GM18517 (cell line): ENCODE results near the gene CFAP46.

ENCODE experiments used
- ATAC-seq: cut with Tn5 transposase; IDR thresholded peaks from one replicate; pipeline ENCODE4 v1.9.1; 2021; ENCODE audit warnings: mild to moderate bottlenecking, moderate library complexity; ENCODE audit not compliant: unreplicated experiment

The CFAP46 gene

DNA sequence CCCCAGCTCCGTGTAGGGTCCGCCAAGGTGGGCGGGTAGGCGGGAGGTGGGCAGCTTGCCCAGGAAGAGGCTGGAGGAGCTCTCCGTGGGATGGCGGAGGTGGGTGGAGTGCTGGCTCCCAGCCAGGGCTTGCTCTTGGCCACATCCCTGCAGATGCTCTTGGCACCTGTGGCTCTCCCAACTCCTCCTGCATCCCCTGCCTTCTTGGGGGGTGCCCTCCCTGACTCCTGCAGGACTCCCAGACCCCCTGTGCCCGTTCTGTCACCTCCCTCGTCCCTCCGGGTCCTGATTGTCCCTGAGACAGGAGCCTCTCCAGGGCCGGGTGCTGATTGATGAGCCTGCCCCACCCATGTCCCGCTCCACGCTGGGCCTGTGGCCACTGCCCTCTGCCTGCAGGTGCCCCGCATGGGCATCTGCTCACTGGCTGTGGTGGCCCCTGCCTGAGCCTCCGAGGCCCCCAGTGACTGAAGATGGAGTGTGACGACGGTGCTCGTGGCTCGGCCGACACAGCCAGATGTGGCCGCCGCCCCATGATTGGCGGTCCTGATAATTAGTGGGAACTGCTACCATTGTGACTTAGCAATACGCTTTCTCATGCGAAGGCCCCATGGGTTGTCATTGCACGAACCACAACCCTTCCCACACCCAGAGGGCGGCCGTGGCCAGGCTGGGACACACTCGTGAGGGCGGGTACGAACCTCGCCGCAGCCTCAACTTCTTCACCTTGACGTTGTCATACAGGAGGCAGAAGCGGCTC is 23.6 kb downstream of the CFAP46 start:
- ATAC-seq, result no peak

DNA sequence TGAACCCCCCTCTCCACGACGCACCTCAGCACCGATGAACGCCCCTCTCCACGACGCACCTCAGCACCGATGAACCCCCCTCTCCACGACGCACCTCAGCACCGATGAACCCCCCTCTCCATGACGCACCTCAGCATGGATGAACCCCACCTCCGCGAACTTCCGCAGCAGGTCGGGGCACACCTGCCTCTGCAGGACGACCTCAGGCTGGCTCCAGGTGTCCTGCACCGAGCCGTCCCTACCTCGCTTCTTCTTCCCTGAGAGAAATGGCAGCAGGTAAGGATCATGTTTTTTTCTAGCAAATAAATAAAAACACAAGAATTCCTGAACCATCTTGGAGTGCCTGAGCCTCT is 24.1 kb downstream of the CFAP46 start:
- no peak for ATAC-seq

DNA sequence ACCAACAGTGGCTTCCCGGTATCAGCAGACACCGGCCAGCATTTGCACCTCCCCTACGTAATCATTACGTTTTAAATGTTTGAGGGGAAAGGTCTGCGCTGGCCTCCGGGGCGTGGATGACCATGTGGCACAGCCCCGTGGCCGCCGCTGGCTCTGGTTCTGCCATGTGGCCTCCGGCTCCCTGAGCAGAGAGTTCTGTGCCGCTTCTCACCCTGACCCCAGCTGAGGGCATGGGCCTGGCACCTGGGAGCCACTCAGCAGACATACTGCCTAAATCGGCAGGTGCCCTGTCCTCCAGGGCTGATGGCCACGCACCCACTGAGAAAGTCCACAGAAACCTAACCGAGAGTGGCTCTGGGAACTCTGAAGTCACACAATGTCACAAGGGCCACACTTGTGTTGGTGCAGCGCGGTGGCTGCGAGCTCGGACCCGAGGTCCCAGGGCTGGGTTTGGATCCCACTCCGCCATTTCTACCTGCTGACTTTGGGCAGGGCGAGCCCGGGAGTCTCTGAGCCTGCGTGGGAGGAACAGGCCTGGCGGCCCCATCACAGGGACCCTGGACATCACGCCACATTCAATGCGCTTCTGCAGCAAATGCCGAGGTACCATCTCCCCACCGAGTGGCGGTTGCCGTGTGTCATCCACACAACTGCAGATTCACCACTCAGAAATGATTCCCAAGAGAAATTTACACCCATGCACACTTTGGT is 25.3 kb downstream of the CFAP46 start:
- no peak for ATAC-seq

DNA sequence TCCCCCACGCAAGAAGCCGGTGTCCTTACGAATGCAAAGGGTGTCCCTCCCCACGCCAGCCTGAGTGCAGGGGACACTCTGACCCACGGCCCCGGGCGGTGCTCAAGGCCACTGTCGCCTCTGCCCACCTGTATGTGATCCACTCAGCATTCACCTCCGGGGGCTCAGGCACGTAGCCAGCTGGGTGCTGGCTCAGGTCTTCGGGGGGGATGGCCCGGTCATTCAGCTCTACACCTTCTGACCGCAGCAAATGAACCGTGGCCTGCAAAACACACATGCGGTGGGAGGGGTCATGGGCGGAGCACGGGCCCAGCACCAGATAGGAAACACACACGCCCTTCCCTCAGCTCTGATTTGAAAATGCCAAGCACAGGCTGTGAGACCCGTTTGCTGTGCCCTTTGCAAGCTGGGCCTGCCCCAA is 25.9 kb downstream of the CFAP46 start:
- no peak for ATAC-seq

DNA sequence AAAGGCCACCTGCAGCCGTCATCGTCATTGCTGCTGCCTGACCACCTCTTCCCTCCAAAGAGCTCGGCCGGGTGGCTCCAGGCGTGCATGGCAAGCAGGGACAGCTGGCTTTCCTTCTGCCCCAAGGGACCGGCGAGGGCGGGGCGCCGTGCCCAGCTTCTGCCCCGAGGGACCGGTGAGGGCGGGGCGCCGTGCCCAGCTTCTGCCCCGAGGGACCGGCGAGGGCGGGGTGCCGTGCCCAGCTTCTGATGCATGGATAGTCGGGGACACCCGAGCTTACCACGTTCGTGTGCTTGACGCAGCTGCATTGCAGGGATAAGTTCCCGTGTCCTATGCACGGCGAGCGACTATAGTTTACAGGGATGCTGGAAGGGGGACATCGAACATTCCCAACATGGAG is 27.0 kb downstream of the CFAP46 start:
- no peak for ATAC-seq

DNA sequence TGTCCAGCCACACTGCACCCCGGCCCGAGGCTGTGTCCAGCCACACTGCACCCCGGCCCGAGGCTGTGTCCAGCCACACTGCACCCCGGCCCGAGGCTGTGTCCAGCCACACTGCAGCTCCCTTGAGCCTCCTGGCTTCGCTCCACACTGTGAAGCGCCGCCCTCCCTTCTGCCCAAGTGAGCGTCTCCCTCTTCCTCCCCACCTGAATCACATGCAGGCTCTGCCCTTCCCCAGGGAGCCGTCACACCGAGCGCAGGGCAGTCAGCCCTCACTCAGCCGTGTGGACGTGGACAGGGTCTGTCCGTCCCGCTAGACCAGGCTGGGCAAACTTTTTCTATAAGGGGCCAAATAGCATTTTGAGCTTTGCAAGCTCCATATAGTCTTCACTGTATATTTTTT is 27.6 kb downstream of the CFAP46 start:
- no peak for ATAC-seq

DNA sequence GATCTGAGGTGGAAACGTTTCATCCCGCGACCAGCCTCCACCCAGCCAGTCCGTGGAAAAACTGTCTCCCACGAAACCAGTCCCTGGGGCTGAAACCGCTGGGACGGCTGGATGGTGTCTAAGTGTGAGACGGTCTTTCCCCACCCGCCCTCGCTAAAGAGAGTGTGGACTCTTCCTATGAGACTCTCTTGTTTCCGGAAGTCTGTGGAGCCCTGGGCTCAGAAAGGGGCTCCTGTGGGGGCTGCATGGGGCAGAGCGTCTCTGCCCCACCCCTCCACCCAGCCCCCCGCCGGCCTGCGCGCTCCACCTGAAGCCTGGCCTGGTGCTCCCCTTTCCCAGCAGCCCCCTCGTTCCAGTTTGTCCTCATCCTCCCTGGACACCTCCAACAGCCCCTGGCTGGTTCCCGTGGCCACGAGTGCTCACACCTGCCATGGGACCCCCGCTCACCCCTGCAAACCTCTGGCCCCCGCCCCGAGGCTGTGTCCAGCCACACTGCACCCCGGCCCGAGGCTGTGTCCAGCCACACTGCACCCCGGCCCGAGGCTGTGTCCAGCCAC is 28.7 kb downstream of the CFAP46 start:
- ATAC-seq, result no peak

DNA sequence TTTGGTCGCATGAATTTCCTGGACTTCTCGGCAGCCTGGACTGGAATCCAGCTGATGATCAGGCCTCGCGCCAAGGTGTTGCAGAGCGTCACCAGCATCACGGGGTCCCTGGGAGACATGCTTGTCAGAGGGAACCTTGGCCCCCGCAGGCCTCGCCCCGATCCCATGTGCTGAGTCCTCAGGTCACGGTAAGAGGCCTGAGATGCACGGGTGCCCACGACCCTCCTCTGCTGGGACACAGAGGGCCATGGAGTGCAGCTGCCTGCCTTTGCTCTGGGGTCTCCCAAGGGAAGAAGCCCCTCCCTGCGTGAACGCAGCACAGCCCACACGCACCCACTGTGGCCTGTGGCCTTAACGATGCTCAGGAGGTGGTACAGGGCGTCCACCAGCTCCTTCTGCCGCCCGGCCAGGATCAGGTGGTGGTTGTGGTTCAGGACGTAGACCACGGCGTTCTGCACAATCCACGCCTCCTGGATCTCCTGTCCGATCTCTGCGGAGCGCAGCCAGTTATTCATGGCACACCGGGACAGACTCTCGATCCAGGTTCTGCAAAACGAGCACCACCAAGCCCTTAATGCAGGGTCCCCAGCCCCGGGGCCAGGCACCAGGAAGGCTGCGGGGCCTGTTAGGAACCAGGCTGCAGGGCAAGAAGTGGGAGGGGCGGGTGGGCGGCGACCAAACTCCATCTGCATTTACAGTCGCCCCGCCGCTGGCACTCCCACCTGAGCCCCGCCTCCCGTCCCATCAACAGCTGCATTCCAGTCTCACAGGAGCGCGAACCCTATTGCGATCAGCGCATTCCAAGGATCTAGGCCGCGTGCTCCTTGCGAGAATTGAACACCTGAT is 29.4 kb downstream of the CFAP46 start:
- no peak for ATAC-seq

DNA sequence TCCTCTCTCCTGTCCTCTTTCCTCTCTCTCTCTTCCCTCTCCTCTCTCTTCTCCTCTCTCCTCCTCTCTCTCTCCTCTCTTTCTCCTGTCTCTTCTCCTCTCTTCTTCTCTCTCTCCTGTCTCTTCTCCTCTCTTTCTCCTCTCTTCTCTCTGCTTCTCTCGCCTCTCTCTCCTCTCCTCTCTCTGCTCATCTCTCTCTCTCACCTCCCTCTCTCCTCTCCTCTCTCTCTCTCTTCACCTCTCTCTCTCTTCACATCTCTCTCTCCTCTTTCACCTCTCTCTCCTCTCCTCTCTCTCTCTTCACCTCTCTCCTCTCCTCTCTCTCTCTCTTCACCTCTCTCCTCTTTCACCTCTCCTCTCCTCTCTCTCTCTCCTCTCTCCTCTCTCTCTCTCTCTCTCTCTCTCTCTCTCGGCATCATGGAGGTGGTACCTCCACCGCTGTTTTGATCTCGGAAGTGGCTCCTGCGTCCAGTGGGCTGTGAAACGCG is 30.1 kb downstream of the CFAP46 start:
- no peak for ATAC-seq

DNA sequence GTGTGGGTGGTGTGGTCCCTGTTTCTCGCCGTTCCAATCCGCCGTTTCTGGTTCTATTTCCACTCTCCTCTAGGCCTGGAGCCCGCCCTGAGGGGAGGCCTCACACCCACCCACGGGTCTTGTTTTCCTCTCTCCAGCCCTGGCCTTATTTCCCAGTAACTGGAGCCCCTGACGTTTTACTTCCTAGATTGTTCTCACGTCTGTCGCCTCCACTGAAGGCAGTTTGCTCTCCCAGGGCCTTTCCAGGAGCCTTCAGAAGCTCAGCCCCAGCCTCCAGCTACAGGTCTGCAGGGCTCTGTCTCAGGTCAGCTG is 30.6 kb downstream of the CFAP46 start:
- no peak for ATAC-seq

DNA sequence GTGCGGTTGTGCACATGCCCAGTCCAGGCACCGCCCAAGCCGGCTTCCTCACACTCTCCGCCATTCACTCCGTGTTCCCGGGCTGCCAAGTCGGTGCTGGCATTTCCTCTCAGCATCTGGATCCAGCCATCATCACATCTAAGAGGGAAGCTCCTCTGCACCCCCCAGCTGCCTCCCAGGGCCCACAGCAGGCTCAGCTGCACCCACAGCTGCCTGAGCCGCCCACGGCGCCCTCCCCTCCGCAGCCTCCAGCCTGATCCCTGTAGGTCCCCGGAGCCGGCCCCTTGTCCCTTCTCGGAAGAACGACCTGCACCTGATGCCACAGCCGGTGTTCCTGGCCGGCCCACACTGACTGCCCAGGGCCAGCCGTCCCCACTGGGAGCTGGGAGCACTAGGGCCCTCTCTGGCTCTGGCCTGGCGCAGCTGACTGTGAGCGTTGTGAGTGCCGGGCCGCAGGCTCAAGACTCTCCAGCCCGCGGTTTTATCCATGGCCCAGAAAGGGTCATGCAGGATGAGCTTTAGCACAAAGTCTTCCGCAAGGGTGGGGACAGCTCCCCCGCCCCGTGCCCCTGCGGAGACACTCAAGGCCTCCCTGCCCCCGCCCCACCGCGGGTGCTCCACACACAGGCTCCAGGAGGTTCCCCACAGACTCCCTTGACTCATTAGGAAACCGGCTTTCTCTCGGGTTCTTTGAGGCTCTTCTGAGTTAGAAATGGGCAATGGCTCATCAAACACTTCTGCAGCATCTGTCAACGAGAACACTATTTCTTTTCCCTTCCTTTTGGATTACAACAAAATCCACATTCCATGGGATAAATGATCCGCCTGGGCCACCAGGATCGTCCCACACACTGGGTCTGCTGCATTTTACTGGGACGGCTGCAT is 31.2 kb downstream of the CFAP46 start:
- ATAC-seq, result no peak

DNA sequence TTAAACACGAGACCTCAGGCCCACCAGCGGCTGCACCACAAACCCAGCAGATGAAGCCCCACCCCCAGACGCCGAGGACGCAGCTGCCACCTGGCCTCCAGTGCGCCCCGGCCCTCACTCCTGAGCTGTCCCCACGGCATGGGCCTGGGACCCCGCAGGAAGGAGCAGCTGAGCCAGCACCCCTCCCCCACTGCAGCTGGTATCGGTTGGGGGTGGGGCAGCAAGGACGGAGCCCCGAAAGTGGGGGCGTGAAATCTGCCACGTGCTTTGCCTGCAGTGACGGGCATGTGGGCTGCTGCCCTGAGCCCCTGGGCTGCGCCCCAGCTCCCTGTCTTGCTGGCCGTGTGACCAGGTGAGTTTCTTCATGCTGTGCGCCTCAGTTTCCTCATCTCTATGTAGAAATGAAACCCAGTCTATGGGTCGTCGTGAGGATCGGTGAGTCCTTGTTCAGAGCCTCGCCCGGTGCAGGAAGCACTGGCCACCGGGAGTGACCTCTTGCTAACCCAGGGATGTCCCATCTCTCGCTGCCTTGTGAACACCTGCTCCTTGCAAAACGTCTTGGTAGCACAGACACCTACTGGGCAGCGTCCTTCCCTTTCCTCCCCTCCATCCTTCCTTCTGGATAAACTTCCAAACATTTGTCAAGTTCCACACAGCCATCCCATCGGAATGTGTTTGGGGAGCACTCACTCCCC is 32.0 kb downstream of the CFAP46 start:
- ATAC-seq, result no peak

DNA sequence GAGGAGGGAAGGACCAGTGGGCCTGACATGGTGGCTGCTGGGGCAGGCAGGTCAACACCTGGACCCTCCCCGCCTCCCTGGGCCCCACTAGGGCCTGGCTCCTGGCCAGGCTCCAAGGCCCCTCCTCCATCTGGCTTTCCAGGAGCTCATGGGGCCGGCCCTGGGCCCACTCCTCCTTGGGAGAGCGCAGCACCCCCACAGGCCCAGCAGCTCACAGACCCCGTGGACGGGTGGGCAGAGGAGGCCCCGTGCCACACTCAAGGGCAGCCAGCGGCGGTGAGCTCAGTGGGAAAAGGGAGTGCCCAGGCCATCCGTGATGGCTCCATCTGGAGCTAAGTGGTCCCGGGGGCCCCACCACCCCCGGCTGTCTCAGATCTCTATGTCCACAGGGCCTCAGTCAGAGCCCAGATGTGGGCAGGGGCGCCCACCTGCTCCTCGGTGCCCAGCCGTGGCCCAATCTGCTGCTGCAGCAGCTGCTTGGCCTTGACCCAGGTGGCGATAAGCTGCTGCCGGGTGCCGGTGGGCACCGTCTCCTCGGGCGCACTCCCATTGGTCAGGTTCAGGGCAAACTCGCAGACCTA is 32.8 kb downstream of the CFAP46 start:
- no peak for ATAC-seq

DNA sequence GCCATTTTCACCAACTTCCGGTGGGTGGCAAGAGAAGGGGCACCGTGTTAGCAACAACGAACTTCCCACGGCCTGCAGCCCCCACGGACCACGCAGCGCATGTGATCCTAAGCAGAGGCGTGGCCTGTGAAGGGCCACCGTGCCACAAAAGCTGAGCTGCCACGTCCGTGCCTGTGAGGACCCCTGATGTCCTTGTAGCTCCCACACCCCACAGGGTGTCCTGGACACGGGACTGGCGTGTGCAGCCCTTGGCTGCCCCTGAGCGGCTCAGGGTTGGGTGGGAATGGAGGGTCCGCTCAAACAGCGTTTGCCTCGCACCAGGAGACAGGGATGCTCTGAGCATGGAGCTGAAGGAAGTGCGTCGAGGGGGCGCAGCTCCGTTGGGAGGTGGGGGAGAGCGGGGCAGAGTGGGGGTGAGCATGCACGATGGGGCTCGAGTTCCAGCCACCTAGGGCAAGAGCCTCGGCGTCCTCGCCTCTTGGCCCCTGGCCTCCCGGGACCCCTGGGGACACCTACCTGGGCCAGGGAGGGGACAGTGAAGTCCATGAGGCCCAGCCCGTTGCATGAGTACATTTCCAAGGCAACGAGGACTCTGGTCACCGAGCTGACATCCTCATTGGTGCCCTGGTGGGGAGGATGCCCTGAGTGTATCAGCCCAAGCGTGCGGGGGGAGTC is 33.6 kb downstream of the CFAP46 start:
- no peak for ATAC-seq

DNA sequence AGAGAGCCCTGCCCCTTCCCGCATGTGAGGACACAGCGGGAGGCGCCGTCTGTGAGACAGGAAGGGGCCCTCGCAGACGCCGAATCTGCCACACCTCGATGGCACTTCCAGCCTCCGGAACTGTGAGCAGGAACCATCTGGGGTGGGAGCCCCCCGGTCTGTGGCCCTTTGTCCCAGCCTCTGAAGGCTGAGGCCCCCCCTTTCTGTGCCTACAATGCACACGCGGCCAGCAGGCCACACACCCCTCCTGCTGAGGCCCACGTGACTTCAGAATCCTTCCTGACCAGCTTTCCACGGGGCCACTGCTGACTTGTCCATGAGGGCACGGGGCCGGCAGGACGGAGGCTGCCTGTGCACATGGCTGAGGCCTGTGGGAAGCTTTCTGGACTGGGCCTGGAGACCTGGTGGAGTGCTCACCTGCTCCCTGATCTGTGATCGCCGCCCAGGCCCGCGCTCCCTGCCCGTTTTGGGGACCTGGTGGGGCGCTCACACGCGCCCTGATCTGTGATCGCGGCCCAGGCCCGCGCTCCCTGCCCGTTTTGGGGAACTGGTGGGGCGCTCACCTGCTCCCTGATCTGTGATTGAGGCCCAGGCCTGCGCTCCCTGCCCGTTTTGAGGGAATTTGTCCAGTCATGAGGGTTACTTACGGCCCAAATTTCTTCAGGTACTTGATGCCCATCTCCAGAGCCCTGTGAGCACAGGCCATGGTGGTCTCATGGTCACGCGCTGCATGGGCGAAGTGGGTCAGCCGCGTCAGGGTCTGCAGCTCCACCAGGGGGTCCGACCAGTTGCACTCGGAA is 34.3 kb downstream of the CFAP46 start:
- ATAC-seq, result no peak

DNA sequence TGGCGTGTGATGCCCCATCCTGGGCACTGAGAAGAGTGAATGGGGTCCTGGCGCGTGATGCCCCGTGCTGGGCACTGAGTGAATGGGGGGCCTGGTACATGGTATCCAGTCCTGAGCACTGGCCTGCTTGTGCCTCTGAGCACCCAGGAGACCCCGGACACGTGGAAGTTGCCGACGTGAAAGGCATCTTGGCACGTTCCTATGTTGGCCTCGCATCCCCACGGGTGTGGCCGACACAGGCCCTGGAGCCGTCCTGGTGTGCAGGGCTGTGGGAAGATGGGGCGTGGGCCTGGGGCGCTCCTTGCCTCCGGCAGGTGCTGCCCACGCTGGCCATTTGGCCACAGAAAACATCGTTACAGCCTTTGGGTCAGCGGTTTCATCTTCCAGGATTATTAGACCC is 35.5 kb downstream of the CFAP46 start:
- no peak for ATAC-seq

DNA sequence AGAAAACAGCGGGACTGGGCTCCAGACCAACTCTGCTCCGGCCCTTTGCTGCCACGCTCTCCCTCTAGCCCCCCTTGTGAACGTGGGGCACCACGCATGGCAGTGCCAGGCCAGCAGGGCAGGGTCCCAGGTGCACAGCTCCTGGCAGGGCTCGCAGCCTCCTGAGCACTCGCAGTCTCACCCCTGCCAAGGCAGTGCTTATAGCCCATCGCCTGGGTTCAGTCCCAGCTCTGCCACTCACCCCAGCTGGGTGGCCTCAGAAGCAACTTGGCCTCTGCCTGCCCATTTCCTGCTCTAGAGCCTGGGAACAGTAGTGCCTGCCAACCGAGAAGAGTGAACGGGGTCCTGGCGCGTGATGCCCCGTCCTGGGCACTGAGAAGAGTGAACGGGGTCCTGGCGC is 36.3 kb downstream of the CFAP46 start:
- no peak for ATAC-seq

DNA sequence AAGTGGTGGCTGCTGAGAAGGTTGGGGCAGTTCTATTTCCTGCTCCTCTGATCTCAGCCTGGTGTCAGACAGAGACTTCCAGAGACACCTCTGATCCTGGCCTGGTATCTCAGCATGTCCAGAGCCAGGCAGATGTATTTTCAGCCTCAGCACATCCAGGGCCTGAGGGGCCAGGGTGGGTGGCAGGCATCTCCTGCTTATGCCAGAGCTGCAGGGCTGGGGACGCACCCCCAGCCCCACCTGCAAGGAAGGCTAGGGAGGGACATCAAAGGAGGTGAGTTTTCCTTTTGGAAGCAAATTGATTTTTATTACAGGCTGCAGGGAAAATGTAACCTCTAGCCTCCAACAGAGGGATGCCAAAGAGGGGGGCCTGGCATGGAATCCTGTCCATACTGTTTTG is 36.7 kb downstream of the CFAP46 start:
- no peak for ATAC-seq
